C4-2B (cell line): ENCODE results near the gene GMEB2.

ENCODE experiments used
- CTCF ChIP-seq: fragments of 450-650 bp; conservative IDR thresholded peaks from 2 replicates; pipeline ENCODE4 v1.5.1; 2017; ENCODE audit warnings: mild to moderate bottlenecking
- ZFX ChIP-seq: fragments of 450-650 bp; IDR thresholded peaks from 2 replicates; pipeline ENCODE4 v1.6.1; 2017

- TF ChIP-seq CTCF (no peak), ZFX (no peak)
Measured at GRCh38 chr20:63611646-63612045, 15.3 kb downstream of the GMEB2 start.
